HepG2 (cell line): ENCODE results near the gene SMC6. TPM values are rescaled to one million over a fixed set of nuclear protein-coding genes. Genes with fewer than 3 reads are reported as not detected.

ENCODE experiments used
- ADNP ChIP-seq: sonication (generic); formaldehyde crosslinking; IDR thresholded peaks from 2 replicates; pipeline ENCODE4 v1.4.0; 2020; ENCODE audit warnings: missing genetic modification reagents
- ATF4 ChIP-seq, 2 experiments: fragments of 450-650 bp in 1 of 2; sonication (generic) in 1 of 2; formaldehyde crosslinking; IDR thresholded peaks; 2 replicates each; pipeline versions ENCODE4 v1.5.0 to v1.8.0; 2020 to 2022; ENCODE audit warnings: mild to moderate bottlenecking in 1 of 2, missing genetic modification reagents in 1 of 2
- CBX2 ChIP-seq, 2 experiments: fragments of 200-600 bp in 1 of 2; sonication (generic); formaldehyde crosslinking in 1 of 2; IDR thresholded peaks; 2 replicates each; pipeline versions ENCODE4 v1.7.0 to v1.8.1; 2018 to 2022; ENCODE audit warnings: low read depth in 2 of 2, low read length in 1 of 2, mild to moderate bottlenecking in 1 of 2, missing genetic modification reagents in 1 of 2
- CREB3 ChIP-seq: sonication (generic); formaldehyde crosslinking; IDR thresholded peaks from 2 replicates; pipeline ENCODE4 v1.5.0; 2020; ENCODE audit warnings: missing genetic modification reagents
- EED ChIP-seq: sonication (generic); formaldehyde crosslinking; IDR thresholded peaks from 2 replicates; pipeline ENCODE4 v1.5.0; 2020; ENCODE audit warnings: mild to moderate bottlenecking, missing genetic modification reagents
- GLMP ChIP-seq: sonication (generic); formaldehyde crosslinking; IDR thresholded peaks from 2 replicates; pipeline ENCODE4 v1.9.0; 2021; ENCODE audit warnings: missing genetic modification reagents, mild to moderate bottlenecking, borderline replicate concordance
- HOXD1 ChIP-seq: sonication (generic); formaldehyde crosslinking; IDR thresholded peaks from 2 replicates; pipeline ENCODE4 v1.5.0; 2020; ENCODE audit warnings: missing genetic modification reagents
- MED8 ChIP-seq: sonication (generic); formaldehyde crosslinking; IDR thresholded peaks from 2 replicates; pipeline ENCODE4 v1.8.1; 2023; ENCODE audit warnings: mild to moderate bottlenecking, missing genetic modification reagents; ENCODE audit not compliant: insufficient replicate concordance
- MXD3 ChIP-seq: IDR thresholded peaks from 2 replicates; pipeline ENCODE4 v1.6.1; 2016; ENCODE audit warnings: mild to moderate bottlenecking, missing biosample characterization, missing genetic modification reagents
- POLR2AphosphoS5 ChIP-seq: IDR thresholded peaks from 2 replicates; pipeline ENCODE4 v1.6.1; 2012; ENCODE audit warnings: low read depth, low read length
- REXO4 ChIP-seq: sonication (generic); formaldehyde crosslinking; IDR thresholded peaks from 2 replicates; pipeline ENCODE4 v1.8.0; 2022; ENCODE audit warnings: missing genetic modification reagents, mild to moderate bottlenecking, borderline replicate concordance
- RFX1 ChIP-seq: fragments of 450-650 bp; IDR thresholded peaks from 2 replicates; pipeline ENCODE4 v1.6.1; 2017
- RXRB ChIP-seq: IDR thresholded peaks from 2 replicates; pipeline ENCODE4 v1.6.1; 2016; ENCODE audit warnings: borderline replicate concordance, missing genetic modification reagents, missing compliant biosample characterization
- SOX6 ChIP-seq, 2 experiments: fragments of 450-650 bp in 1 of 2; sonication (generic) in 1 of 2; formaldehyde crosslinking in 1 of 2; IDR thresholded peaks; 2 replicates each; pipeline versions ENCODE4 v1.4.0 to v1.6.1; 2017 to 2020; ENCODE audit warnings: antibody characterized with exemption in 1 of 2, mild to moderate bottlenecking in 1 of 2, missing genetic modification reagents in 1 of 2
- ZBTB44 ChIP-seq: sonication (generic); formaldehyde crosslinking; IDR thresholded peaks from 2 replicates; pipeline ENCODE4 v1.4.0; 2020; ENCODE audit warnings: missing genetic modification reagents
- ZNF557 ChIP-seq: sonication (generic); formaldehyde crosslinking; IDR thresholded peaks from 2 replicates; pipeline ENCODE4 v1.4.0; 2020; ENCODE audit warnings: missing genetic modification reagents
- ZNF563 ChIP-seq: sonication (generic); formaldehyde crosslinking; IDR thresholded peaks from 2 replicates; pipeline ENCODE4 v1.8.0; 2022; ENCODE audit warnings: mild to moderate bottlenecking, moderate library complexity, missing genetic modification reagents
- ZNF788 ChIP-seq: sonication (generic); formaldehyde crosslinking; IDR thresholded peaks from 2 replicates; pipeline ENCODE4 v1.5.0; 2020; ENCODE audit warnings: mild to moderate bottlenecking, missing genetic modification reagents, borderline replicate concordance
- ZSCAN30 ChIP-seq: sonication (generic); formaldehyde crosslinking; IDR thresholded peaks from 2 replicates; pipeline ENCODE4 v1.5.0; 2020; ENCODE audit warnings: mild to moderate bottlenecking, missing genetic modification reagents
- polyA plus RNA-seq, 8 experiments: library from polyadenylated mRNA; depleted of rRNA in 3 of 8; stranded (reverse) in 7 of 8; unstranded in 1 of 8; fragments of >200 nt; fragmentation: Illumina TruSeq in 4 of 8; extraction: Trizol in 4 of 8; gene quantifications; 2 replicates each; pipeline versions ENCODE4 v1.2.1 to v1.2.3, GENCODE V29; 2011 to 2016; ENCODE audit warnings: low read depth in 4 of 8, missing spikeins in 1 of 8, mixed read lengths in 1 of 8; ENCODE audit not compliant: insufficient read depth in 1 of 8
- total RNA-seq, 5 experiments: library from RNA; depleted of rRNA; stranded (reverse); fragments of >200 nt; fragmentation: Illumina TruSeq; extraction: Trizol; gene quantifications; 2 replicates each; pipeline ENCODE4 v1.2.3, GENCODE V29; 2016; ENCODE audit warnings: low read depth in 1 of 5
- TF ChIP-seq, protein P1 (sequence below): IDR thresholded peaks from 2 replicates; pipeline ENCODE4 v1.6.1; 2018; ENCODE audit warnings: missing genetic modification reagents
- TF ChIP-seq, protein P2 (sequence below): sonication (generic); formaldehyde crosslinking; IDR thresholded peaks from 2 replicates; pipeline ENCODE4 v1.5.1; 2020; ENCODE audit warnings: mild to moderate bottlenecking, missing genetic modification reagents, borderline replicate concordance

The SMC6 gene
- total and polyA plus RNA-seq, 2 of the 13 experiments (the other 11 are each of a cell fraction or from before 2014, with no cell fraction given) = 18.9 to 55.3 TPM

- peak in 1 of 2 experiments; percentile 68; a peak in 1 of 4 replicates for TF ChIP-seq ATF4 (CRISPR knock-in tag; IDR thresholded peaks at IDR 0.05)
- no peak for TF ChIP-seq RFX1
- no peak for TF ChIP-seq EED
- TF ChIP-seq MXD3 (CRISPR knock-in tag) = no peak; the same call in 1 of the 2 replicates
- TF ChIP-seq GLMP (CRISPR knock-in tag) = no peak
- TF ChIP-seq CBX2 (IDR thresholded peaks at IDR 0.05; ENCODE audit: low read depth, low read length) = no peak
- TF ChIP-seq CBX2 (CRISPR knock-in tag; IDR thresholded peaks at IDR 0.05; ENCODE audit: low read depth) = no peak
- no peak for TF ChIP-seq SOX6 (IDR thresholded peaks at IDR 0.05)
- no peak; the same call in 1 of the 2 replicates for TF ChIP-seq SOX6 (CRISPR knock-in tag; IDR thresholded peaks at IDR 0.05)
- TF ChIP-seq ZNF557 (CRISPR knock-in tag) = no peak
- TF ChIP-seq ZNF563 (CRISPR knock-in tag) = no peak
- no peak for TF ChIP-seq ADNP
- no peak for TF ChIP-seq MED8 (CRISPR knock-in tag)
- TF ChIP-seq RXRB (CRISPR knock-in tag) = no peak; the same call in 1 of the 2 replicates
- TF ChIP-seq ZBTB44 = no peak
- TF ChIP-seq REXO4 (CRISPR knock-in tag) = no peak
- TF ChIP-seq, protein P1, sequence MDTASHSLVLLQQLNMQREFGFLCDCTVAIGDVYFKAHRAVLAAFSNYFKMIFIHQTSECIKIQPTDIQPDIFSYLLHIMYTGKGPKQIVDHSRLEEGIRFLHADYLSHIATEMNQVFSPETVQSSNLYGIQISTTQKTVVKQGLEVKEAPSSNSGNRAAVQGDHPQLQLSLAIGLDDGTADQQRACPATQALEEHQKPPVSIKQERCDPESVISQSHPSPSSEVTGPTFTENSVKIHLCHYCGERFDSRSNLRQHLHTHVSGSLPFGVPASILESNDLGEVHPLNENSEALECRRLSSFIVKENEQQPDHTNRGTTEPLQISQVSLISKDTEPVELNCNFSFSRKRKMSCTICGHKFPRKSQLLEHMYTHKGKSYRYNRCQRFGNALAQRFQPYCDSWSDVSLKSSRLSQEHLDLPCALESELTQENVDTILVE = no peak
- TF ChIP-seq CREB3 = no peak
- no peak for TF ChIP-seq ZNF788
- TF ChIP-seq ZSCAN30 = no peak
- TF ChIP-seq POLR2AphosphoS5 = peak; percentile 68
- no peak; the same call in 1 of the 2 replicates for TF ChIP-seq HOXD1 (CRISPR knock-in tag)
- TF ChIP-seq, protein P2, sequence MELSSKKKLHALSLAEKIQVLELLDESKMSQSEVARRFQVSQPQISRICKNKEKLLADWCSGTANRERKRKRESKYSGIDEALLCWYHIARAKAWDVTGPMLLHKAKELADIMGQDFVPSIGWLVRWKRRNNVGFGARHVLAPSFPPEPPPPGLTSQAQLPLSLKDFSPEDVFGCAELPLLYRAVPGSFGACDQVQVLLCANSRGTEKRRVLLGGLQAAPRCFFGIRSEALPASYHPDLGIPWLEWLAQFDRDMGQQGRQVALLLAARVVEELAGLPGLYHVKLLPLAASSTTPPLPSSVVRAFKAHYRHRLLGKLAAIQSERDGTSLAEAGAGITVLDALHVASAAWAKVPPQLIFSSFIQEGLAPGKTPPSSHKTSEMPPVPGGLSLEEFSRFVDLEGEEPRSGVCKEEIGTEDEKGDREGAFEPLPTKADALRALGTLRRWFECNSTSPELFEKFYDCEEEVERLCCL (CRISPR knock-in tag) = no peak
These were observed at the start of gene SMC6, which contains the start of gene GEN1 (continued) for GRCh38 chr2:17753803-17754663.
